ENCODE measurements around the gene LRRC27.

DNA sequence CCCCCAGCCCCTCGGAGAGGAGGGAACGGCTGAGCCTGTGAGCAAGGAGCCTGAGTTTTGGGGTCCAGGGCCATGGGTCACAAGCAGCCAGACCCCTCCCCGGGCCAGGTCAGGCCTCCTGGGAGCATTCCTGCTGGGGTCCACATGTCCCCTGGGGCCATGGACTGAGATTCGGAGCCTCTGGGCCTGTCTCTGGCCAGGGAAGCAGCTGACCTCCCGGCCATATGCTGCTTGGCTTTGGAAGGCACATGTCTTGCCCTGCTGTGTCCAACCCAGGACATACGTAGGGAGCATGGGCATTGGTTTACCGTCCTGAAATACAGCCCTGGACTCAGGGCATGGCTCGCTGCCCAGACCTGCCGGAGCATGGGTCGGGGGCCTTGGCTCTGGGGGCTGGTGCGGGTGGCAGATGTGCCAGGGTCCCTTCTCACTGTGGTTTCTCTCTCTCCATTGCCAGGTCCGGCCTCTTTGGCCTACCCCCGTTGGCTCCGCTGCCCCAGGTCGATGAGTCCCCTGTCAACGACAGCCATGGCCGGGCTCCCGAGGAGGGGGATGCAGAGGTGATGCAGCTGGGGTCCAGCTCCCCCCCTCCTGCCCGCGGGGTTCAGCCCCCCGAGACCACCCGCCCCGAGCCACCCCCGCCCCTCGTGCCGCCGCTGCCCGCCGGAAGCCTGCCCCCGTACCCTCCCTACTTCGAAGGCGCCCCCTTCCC is 72.3 kb downstream of the LRRC27 start:
- TF ChIP-seq, protein P1, sequence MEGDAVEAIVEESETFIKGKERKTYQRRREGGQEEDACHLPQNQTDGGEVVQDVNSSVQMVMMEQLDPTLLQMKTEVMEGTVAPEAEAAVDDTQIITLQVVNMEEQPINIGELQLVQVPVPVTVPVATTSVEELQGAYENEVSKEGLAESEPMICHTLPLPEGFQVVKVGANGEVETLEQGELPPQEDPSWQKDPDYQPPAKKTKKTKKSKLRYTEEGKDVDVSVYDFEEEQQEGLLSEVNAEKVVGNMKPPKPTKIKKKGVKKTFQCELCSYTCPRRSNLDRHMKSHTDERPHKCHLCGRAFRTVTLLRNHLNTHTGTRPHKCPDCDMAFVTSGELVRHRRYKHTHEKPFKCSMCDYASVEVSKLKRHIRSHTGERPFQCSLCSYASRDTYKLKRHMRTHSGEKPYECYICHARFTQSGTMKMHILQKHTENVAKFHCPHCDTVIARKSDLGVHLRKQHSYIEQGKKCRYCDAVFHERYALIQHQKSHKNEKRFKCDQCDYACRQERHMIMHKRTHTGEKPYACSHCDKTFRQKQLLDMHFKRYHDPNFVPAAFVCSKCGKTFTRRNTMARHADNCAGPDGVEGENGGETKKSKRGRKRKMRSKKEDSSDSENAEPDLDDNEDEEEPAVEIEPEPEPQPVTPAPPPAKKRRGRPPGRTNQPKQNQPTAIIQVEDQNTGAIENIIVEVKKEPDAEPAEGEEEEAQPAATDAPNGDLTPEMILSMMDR (IDR thresholded peaks at IDR 0.05 in 8 of 11, conservative IDR thresholded peaks at IDR 0.05 in 3 of 11): no peak
- TF ChIP-seq POLR2AphosphoS5 (IDR thresholded peaks at IDR 0.05) (peak in 1 of 3 donors; percentile 34), POLR2A (IDR thresholded peaks at IDR 0.05) (no peak)

Data from spleen (tissue), 7 donors.